Caki2 (cell line): ENCODE measurements around the gene MAL. TPM values are rescaled to one million over a fixed set of nuclear protein-coding genes. Genes with fewer than 3 reads are reported as not detected.

ENCODE experiments used
- total RNA-seq: library from RNA; depleted of rRNA; stranded (reverse); fragments of >200 nt; shearing (Covaris generic); gene quantifications from 2 replicates; pipeline ENCODE4 v1.2.3, GENCODE V29; 2014; ENCODE audit warnings: low replicate concordance; rRNA removed

Gene MAL
- total RNA-seq, 1 experiment from 2014 or later, result 1.4 TPM

Other genes starting within 250 kb of the MAL start
- not detected in 2 replicates for gene TEKT4, start 154.3 kb upstream of the MAL start, total RNA-seq
- 104 and 112 TPM in 2 replicates for gene MRPS5, start 96.1 kb downstream of the MAL start, total RNA-seq
- 14.7 and 18.1 TPM in 2 replicates for gene ZNF514, start 134.1 kb downstream of the MAL start, total RNA-seq
- 3.3 and 4.4 TPM in 2 replicates for gene ZNF2, start 140.1 kb downstream of the MAL start, total RNA-seq
- gene ZNF892, start 181.8 kb downstream of the MAL start, total RNA-seq, result 1.4 and 3.2 TPM in 2 replicates
- 0.43 TPM in 1 of 2 replicates, not detected in the other for gene PROM2, start 248.7 kb downstream of the MAL start, total RNA-seq